ENCODE measurements around the gene ZNF628.

Gene ZNF628

DNA sequence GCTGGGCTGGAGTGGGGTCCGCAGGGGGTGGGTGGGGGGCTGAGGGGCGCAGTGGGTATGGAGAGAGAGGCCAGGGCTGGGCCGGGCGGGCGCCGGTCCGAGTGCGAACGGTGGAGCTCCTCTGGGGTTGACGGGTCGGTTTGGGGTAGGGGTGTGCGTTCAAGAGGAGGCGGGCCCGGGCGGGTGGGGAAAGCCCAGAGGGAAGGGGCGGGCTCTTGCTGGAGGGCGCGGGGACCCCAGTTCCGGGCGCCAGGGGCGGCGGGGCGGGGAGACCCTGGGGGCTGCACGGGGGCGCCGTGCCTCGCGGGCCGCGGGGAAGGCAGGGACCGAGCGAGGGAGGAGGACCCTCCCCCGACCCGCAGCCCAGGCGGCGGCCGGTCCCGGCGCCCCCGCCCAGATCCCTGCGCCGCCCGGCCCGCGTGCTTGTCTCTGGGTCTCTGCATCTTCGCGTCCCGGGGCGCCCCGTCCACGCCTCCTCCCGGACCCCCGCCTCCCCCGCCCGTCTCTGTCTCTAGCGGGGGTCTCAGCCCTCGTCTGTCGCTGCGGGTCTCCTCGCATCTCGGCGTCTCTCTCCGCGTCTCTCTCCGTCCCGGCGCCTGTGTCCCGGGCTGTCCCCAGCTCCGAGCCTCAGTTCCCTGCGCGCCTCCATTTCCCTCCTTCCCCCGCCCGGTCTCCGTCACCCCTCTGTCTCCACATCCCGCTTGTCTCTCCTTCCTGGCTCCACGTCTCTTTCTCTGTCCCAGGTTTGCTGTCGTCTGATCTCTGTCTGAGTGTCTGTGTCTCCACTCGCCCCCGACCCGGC, 25.1 kb upstream of the ZNF628 start:
- DNase-seq = no peak

DNA sequence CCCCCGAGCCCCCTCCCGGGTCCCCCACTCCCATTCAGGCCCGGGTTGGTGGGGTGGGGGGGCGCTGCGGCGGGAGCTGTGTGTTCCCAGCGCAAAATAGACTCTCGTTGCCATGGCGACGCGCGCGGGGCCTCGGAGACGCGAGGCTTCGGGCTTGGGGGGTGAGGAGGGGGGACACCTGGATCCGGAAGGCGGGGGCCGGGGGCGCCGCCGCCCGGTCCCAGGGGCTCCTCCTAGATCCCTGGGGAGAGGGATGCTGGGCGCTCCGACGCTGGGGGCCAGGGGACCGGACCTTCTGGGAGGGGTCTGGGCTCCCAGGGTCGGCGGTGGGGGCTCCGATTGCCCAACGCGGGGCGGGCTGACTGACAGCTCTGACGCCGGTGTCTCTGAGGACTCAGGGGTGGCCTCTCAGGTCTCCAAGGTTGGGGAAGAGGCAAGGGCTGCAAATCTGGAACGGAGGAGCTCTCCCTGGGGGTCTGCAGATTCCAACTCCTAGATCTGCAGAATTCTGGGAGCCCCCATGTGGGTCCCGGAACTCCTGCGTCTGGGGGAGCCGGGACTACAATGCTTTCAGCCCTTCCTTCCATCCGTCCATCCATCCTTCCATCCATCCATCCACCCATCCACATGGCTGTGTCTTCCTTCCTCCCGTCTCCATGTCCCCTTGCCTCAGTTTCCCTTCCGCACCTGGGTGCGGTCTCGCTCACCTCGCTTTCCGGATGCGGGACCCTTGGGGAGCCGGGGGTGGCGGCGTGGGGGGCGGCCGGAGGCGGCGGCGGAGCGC, 24.3 kb upstream of the ZNF628 start:
- DNase-seq = no peak

DNA sequence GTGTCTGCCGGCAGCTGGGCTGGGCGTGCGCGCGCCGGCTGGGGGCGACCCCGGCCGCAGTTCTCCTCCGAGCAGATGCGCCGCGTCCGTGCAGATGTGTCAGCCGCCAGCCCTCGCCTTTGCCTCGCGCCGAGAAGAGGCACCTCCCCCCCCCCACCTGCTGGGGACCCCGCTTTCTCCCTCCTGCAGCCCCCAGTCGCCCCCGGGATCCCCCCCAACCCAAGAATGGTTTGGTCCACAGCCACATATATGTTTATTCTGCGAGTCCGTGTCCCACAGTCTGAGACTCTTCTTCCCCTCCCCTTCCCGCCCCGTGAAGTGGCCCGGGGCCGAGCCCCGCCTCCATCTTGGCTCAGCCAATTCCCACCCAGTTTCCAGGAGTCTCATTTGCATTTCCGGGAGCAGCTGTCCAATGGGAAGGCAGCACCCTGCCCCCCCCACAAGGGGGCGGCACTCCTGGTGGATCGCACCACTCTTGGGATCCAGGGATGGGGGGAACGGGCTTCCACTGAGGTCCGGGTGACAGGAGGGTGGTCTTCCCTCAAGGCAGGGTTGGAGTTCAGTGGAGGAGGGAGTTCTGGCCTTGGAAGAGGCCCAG, 23.6 kb upstream of the ZNF628 start:
- DNase-seq = no peak

DNA sequence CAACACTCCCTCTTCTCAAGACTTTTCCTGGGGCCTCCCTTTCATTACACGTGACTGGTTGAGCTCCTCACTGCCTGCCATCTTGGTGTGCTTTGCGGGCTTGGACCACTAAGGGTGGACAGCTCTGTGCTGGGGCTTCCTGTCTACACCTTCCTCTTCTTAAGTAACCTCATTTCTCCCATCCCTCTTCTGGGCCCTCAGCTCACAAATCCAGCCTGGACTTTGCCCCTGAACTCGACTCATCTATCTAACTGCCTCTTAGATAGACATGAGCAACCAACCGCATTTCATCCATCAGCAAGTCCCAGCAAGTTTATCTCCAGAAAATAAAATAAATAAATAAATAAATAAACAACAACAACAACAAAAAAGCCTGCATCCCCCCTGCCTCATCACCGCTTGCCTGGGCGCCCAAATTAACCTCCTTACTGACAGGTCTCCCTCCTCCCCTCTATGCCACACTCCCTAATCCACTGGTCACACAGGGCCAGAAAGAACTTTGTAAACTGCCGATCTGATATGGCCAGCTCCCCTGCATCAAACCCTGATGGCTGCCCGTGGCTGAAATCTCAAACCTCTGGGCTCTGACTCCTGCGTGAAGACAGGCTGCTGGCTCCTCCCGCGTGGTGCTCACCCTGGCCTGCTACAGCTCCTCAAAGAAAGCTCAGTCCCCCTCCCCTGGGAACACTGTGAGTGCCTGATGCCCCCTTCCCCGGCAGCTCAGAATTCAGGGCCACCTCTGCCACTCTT, 22.7 kb upstream of the ZNF628 start:
- no peak for DNase-seq

DNA sequence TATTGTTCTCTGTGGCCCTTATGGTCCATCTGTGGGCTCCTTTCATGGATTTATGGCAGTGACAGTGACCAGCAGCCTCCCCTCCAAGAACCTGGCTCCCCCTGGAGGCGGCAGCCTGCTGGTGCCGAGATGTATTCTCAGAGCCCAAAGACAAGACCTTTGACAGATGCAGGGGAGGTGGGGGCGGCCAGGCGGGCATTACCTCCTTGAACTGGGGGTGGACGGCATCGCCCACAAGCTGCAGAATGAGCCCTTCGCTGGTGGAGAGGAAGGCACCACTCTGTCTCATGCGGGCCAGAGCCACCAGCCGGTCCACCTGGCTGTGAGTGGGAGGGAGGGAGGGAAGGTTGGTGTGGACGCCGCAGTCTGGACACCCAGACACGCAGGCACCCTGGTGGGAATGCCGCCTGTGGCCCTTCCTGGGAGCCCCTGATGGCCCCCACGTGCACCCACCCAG, 21.6 kb upstream of the ZNF628 start:
- DNase-seq = peak; percentile 19

DNA sequence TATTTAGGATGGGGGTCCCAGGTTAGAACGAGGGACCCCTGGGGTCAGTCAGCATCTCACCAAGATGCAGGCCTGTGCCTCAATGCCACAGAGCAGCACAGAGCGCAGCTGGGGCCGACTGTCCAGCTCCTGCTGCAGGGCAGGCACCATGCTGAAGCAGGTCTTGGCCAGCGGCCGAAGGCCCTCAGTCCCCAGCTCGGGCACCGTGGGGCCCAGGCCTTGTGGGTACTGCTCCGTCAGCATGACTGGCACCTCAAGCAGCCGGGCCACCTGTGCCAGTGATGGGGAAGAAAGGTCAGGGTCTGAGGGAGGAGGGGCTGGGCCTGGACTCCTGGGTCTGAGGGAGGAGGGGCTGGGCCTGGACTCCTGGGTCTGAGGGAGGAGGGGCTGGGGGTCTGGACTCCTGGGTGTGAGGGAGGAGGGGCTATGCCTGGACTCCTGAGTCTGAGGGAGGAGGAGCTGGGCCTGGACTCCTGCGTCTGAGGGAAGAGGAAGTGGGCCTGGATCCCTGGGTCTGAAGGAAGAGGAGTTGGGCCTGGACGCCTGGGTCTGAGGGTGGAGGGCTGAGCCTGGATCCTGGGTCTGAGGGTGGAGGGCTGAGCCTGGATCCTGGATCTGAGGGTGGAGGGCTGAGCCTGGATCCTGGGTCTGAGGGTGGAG, 20.7 kb upstream of the ZNF628 start:
- DNase-seq = no peak

DNA sequence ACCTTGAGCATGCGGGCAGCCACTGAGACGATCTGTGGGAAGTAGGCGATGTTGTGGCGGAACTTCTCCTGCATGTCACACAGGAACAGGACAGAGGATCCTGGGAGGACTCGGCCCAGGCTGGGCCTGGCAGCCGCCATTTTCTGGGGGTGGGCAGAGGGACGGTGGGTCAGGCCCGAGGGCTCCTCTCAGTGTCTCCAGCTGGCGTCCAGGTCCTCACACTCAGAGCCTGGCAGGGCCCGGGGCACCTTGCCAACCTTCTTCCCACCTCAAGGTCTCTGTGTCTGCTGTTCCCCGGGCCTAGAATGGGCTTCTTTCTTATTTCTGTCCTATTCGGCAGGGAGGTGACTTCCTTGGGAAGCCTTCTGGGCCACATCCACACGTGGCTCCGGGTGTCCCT, 20.1 kb upstream of the ZNF628 start:
- no peak for DNase-seq

DNA sequence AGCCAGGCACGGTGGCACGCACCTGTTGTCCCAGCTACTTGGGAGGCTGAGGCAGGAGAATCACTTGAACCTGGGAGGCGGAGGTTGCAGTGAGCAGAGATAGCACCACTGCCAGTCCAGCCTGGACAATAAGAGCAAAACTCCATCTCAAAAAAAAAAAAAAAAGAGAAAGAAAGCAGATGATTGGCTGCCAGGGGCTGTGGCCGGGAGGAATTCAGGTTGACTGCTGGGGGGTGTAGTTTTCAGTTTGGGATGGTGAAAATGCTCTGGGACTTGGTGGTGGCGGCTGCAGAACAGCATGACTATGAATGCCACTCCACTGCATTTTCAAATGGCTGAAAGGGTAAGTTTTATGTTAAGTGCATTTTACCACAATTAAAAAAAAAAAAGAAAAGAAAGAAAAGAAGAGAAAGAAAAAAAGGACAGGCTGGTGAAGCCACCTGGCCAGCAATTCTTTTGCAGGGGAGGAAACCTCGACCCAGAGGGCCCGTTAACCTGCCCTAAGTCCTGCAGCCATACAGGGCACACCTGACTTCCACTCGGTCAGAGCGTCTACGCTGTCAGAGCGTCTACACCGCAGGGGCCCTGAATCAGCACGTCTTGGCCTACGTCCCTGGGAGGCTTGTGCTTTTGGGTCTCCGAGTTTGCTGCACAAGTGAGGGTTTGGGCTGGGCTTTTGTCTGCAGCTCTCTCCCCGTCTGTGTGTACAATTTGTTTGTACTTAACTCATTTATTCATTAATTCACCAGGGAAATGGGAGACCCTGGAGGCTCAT, 18.5 kb upstream of the ZNF628 start:
- no peak for DNase-seq

DNA sequence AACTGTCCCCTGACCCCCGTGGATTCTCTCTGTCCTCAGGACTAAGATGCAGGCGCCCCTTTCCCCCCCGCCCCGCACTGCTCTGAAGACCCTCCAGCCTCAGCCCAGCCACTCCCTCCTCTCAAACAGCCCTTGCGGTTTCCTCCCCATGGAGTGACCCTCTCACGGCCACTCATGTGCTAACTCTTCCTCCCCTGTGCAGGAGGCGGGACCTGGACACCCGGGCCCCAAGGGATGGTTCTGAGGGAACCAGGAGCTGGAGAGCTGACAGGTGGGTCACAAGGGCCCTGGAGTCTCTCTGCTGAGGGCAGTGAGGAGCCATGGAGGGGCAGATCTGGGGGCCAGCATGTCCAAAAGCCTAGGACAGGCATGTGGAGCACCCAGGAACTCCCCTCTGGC, 16.9 kb upstream of the ZNF628 start:
- no peak for DNase-seq

DNA sequence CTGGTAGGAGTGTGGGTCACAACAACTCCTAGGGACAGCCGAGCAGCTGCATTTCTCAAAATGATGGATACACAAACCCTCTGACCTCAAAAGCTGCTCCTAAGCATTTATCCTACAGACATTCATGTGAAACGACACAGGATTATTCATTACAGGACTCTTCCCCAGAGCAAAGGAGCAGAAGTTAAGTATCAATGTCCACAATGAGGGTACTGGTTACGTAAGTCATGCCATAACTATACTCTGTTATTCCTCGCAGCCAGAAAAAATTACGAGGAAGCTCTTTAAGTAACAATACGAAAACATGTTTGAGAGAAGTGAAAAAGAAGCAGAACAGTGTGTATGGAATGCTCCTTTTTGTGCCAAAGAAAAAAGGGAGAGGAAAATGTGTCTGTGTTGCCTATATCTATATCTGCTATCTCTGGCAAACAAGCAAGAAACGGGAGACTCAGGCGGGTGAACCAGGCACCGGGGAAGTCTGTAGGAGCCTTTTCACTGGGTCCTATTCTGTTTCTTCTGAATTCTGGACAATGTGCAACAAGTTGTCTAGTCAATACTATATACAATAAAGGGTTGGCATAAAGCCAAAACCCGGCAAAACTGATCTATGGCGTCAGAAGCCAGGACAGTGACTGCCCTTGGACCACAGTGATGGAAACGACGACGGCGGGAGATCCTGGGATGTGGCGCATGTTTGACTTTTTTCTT, 16.3 kb upstream of the ZNF628 start:
- DNase-seq = no peak

DNA sequence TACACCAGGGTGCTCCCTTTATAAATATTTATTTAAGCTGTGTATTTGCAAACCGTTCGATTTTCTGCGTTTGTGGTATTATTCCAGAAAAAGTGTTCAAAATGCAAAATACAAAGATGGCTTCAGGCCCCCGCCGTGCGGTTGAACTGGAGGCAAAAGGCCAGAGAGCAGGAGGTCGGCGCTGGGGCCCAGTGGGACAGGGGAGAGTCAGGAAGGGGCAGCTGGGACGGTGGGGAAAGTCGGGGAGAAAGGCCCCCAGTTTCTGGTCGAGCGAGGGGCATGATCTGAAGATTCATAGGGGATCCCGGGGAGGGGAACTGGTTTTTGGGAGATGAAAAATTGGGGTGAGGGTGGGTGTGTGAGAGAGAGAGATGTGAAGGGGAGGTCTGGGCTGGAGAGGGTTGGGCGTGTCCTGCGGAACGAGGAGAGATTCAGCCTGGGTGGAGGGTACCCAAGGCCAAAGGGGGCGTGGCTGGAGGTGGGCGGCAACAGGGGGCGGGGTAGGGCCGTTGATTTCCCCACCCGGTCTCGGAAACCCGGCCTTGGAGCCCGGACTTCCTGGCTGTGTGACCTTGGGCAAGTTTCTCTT, 15.7 kb upstream of the ZNF628 start:
- no peak for DNase-seq

DNA sequence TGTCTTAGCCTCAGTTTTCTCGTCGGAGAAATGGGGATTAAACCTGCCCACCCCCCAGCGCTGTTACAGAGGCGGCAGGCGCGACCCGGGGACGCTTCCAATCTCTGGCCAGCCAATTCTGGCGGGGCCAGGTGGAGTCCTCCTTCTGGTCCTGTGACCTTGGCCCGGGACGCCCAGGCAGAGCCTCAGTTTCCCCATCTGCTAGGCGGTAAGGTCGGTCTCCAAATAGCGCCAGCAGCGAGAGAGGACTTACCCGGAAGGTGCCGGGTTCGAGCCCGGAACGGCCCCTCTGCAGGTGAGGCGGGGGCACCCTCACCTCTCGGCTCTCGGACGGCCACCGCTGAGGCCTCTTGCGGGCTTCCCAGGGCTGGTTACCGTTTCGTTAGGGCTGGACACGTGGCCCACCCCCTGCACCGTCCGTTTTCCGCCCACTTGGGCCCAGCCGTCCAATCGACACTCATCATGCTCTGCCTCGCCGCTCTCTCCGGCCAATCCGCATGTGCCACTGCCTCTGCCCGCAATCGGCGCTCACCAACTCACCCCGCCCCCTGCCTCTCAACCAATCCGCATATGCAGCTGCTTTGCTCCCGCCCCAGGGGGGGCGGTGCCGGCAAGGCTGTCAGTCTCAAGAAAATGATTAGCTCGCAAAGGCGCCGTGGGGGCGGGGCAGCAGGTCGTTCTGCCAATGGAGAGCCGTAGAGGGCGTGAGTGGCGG, 15.0 kb upstream of the ZNF628 start, which contains the start of gene ISOC2:
Gene ISOC2 (minus strand): TSS at position 384 of the 715 bp plus-strand sequence. CDS start 5,156 bp downstream, outside the sequence.
- peak; percentile 97 for DNase-seq

DNA sequence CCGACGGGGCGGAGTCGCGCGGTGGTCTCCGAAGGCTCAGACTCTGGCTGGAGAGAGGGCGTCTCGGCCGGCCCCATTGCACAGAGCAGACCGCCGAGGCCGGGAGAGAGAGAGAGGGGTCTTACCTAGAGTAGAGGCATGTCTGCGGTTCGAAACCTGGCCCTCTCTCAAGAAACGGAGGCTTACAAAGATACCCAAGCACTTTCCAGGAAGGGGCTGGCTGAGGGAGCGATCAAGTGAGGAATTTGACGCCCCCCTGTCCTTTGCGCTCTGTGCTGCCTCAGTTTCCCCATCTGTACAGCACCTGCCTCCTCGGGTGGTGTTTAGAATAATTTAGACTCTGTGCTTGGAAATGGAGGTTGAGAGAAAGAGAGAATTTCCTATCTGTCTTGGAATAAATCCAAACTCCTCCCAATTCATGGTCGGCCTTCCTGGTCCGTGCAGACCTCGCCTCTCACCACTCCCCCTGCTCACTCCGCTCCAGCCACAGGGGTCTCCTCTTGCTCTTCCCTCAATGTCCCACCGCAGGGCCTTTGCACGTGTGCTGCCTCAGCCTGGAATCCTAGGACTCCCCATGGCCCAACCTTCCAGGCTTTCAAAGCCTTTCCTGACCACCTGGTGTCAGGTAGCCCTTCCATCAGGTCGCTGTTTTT, 14.3 kb upstream of the ZNF628 start:
- no peak for DNase-seq

DNA sequence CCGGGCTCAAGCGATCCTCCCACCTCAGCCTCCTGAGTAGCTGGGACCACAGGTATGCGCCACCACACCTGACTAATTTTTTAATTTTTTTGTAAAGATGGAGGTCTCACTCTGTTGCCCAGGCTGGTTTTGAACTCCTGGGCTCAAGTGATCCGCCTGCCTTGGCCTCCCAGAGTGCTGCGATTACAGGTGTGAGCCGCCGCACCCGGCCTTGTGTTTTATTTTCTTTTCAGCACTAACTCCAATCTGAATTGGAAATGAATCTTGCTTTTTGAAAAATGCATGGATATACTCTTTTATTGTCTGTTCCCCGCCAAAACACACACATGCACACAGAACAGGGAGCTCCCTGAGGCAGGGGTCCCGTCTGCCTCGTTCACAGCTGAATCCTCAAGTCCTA, 13.7 kb upstream of the ZNF628 start:
- no peak for DNase-seq

DNA sequence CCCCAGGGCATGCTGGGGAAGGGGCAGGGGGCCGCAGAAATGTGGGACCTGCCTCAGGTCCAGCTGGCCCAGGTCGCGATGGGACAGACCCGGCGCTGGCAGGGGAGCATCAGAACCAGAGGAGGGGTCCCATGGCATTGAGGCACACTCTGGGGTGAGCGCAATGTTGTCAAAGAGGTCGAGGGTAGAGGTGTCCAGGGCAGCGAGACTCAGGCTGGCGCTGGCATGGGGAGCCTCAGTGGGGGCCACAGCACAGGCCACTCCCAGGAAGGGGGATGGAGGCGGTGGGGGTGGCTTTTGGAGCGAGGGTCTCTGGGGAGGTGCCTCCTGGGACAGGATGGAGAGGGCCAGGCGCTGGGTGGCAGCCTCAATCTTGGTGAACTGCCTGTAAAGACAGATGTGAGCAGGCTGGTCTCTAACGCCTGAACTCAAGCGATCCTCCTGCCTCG, 12.8 kb upstream of the ZNF628 start:
- DNase-seq = no peak

DNA sequence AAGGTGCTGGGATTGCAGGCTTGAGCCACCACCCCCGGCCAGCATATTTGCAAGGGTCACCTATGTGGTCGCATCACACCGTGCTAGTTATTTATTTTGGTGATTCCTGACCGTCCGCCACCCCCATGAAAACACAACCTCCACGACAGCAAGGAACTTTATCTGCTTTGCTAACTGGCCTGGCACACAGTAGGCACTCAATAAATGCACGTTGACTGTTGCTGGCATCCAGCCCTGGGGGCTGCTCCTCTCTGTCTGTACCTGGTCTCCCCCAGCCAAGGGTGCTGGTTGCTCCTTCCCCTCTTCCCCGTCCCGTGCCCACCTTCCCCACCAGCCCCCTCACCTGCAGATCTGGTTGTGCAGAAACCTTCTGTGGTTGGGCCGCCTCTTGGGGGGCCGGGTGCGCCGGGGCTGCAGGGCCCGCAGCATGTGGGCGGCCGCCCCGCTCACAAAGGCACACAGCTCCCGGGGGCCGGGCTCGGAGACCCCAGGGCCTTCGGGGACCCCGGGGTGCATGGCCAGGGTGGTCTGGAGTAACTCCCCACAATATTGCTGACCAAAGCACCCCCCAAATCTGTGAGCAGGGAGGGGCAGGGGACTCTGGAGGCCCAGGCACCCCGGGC, 12.3 kb upstream of the ZNF628 start:
- no peak for DNase-seq

DNA sequence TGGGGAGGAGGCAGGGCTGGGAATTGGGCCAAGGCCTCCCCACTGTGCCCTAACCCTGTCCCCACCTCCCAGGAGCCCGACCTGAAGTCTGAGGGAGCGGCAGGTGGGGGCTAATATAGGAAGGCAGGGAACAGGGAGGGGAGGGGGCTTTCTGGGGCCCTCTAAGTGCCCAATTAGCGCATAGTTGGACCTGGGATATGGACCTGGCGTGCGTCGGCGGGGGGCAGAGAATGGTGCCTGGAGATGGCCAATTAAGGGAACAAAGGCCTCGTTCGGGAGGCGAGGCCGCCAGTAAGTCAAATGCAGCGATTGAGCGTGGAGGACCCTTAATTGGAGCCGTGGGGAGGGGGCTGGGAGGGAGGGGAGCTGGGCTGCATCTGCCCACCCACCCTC, 11.8 kb upstream of the ZNF628 start, which contains the start of gene C19orf85:
Gene C19orf85 (minus strand): TSS at position 90 of the 393 bp plus-strand sequence. CDS start 197 bp downstream, outside the sequence.
- DNase-seq = no peak

DNA sequence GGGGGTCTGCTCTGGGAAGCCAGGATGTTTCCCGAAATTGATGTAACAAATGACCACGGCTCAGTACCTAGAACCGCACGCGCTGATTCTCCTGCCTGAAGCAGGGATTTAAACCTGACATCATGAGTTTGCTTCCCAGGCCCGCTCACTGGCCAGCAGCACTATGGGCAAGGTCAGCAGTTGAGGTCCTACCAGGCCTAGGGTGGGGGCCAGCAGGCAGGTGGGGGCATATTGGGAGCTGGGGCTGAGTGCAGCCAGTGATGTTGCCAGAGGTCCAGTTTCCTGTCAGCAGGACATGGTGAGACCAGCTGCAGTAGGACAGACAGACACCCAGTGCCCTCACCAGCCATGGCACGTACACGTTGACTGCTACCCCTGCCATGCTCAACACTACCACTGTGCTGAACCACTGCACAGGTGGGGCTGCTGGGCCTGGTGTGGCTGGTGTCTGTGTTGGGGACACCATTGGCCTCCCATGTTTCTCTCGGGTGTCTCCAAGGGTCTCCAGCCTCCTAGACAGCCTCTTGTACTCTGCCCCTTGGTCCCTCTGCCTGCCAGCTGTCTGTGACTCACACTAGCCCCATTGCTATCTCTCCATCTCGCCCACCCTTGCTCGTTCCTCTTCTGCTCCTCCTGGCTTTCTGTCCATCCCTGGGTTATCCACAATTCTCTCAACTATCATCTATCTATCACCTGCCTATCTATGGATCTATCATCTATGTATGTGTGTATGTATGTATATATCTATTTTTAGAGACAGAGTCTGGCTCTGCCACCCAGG, 10.8 kb upstream of the ZNF628 start:
- no peak for DNase-seq
